ENCODE results near the gene CTNNB1. TPM values are rescaled to one million over a fixed set of nuclear protein-coding genes. Genes with fewer than 3 reads are reported as not detected.
"Not testable (repeated sequence)": the region's sequence is repeated elsewhere in the genome, so short reads cannot be mapped to it uniquely, and the experiment has no call there.

The CTNNB1 gene
- total RNA-seq, 1 donor from 2014 or later, result 375 TPM

DNA sequence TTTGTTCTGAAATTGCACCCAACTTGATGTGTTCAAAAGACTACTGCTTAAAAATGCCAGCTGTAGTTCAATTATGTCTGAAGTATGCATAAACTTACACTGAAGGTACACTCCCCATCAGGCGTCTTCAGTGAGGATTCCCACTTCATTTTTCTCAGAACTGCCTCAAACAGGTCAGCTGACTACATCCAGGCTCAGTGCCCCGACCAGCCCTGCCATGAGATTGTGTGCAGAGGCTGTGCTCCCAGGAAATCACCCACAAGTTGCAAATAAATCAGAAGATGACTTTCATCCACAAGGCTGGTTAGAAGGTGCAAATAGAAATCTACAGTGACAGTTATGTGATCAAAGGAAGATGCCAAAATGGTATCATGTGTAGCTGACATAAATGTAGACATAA lies 51.5 kb downstream of the CTNNB1 start:
- no peak for DNase-seq (ENCODE audit: low spot score)

DNA sequence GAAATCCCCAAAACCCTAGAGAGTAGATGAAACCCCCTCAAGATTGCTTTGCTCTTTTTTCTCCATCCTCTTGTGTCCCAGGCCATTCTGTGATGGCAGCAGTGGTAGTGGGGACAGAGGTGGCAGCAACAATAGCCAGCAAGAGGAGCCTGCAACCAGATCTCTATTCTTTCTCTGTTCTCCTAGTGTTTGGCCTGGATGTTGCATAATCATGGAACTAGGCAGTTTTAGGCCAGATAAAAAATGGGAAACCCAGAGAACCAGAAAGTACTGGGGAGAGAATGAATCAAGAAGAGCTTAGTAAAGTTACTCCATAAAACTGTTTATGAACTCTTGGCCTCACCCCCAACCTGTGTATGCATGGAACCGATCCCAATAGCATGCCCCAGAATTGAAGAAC lies 52.3 kb downstream of the CTNNB1 start:
- no peak for DNase-seq (ENCODE audit: low spot score)

DNA sequence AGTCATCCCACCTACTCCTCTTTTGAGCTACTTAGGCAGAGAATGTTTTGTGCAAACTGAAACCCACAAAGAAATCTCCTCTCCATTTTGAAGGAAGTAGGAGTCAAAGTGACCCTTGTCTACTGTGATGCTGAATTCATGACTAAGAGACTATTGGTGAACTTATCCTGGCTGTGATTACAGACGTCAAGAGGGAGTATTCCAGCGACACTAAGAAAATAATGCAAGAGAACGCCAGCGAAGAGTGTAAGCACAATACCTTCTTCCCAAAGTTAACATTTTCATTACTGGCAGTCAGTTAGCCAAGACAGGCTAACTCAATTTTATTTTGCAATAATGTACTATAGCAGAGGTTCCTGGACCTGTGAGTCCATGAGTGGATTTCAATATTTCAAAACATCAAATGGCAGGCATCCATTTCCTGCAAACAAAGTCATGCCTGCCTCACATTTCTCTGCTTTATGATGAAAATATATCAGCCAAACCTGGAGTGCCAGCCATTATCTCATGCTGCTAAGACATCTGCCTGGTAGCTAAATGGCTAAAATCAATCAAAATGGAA lies 59.0 kb downstream of the CTNNB1 start:
- DNase-seq (ENCODE audit: low spot score), result no peak

DNA sequence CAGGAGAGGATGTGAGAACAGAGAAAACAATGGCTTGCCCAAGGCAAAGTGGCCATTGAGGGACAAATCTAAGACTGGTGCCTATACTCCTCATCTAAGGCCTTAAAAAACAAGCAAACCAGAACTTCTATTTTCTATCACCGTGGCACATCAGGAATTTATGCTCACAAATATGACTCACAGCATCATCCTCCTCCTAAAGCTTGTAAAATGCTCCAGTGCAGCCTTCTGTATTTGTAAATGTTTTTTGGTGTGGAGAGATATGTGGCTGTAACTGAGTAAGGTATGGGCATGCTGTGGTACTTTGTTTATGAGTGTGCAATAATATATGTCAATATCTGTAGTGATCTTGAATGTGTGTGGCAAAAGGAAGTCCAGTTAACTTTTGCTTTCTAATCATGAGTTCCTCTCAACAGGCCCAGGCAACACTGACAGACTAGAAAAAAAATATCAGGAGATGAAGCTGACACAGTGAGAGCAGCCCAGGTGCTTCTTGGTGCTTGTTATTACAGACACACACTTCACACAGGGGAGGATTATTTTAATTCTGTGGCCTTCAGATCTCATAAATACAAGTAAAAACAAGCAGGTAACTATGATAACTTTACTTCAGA lies 60.3 kb downstream of the CTNNB1 start:
- DNase-seq (ENCODE audit: low spot score), result no peak

DNA sequence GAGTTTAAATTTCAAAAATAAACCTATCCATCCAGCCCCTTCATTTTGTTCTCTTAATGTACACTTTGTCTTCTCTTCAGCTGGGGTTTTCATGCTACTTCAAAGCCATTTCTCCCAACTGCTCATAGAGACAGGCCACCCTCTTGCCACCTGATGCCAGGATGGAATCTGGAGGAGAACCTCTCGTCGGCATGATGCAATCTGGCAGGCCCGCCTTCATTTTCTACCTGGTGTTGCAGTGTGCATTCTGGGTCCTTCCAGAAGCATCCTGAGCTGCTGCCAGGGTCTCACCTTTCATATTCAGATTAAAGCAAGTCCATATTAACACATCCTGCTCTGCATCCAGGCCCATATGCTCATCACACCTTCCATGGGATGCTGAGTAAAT lies 60.8 kb downstream of the CTNNB1 start:
- DNase-seq (ENCODE audit: low spot score), result no peak

DNA sequence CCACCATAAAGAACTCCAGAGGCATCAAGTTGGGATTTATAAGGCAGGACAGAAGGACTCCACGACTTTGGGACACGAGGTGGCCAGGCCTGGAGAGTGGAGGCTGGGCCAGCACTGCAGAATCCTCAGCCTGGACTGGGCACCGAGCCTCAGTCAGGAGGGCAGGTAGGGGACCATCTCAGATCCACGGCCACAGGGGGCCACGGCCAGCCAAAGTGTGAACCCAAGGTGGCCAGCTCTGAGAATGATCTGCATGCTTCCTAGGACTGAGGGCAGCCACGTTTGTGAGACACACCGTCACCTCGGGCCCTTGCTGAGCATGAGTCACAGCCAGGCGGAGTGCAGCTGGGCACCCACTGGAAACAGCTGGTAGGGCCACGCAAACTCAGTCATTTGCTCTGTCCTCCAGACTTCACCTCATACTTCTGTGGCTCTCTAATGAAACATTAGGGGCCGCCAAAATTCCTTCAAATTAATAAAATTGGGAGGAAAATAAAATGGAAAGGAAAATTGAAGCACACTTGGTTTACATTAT lies 65.8 kb downstream of the CTNNB1 start:
- DNase-seq (ENCODE audit: low spot score), result no peak

DNA sequence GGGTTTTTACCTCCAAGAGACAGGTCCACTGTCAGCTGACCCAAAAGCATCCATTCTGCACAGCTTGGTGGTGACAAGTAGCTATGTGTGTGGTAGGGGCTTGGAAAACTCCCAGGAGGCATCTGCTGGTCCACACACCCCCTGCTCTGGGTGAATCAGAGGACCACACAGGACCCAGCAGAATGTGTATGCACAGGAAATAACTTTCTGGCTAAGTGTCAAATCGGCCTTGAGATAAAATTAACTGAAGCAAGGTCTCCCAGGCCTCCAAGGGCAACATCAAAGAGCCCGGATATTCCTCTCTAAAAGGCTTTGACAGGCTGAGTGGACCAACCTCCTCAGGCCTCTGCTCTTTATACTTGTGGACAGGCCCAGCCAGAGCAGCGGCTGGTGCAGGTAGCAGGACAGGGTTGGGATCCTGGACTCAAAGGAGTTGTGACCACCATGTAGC lies 66.5 kb downstream of the CTNNB1 start:
- no peak for DNase-seq (ENCODE audit: low spot score)

DNA sequence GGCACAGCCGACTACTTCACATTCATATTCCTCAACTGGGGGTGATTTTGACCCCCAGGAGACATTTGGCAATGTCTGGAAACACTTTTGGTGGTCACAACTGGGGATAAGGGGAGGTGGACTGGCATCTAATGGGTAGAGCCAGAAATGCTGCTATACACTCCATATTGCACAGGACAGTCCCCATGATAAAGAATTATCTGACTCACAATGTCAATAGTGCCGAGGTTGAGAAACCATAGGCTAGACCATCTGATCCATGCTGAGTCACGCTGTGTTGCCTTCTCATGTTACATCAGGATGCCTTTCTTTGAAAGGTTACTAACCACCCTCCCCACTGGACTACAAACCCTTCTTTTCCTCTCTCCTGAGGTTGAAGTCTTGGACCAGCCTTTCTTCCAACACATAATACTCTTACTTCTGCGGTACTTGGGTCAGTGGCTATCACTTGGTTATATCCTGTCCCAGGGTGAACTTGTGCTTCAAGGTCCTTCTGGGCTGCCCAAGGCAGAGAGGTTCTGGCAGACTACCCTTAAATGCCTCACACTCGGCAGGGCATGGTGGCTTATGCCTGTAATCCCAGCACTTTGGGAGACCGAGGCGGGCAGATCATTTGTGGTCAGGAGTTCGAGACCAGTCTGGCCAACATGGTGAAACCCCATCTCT lies 68.8 kb downstream of the CTNNB1 start:
- DNase-seq (ENCODE audit: low spot score), result no peak

DNA sequence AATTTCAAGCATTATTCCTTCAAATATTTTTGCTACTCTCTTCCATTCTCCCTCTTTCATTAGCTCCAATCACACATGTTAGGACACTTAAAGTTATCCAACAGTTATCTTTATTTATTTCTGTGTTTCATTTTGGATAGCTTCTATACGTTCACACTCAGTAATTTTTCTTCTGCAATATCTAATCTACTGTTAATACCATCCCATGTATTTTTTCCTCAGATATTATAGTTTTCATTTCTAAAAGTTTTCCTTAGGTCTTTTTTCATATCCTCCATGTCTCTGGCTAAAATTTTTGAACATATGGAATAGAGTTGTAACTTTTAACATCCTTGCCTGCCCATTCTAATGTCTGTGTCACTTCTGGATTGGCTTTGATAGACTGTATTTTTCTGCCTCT lies 73.4 kb downstream of the CTNNB1 start:
- no peak for DNase-seq (ENCODE audit: low spot score)

DNA sequence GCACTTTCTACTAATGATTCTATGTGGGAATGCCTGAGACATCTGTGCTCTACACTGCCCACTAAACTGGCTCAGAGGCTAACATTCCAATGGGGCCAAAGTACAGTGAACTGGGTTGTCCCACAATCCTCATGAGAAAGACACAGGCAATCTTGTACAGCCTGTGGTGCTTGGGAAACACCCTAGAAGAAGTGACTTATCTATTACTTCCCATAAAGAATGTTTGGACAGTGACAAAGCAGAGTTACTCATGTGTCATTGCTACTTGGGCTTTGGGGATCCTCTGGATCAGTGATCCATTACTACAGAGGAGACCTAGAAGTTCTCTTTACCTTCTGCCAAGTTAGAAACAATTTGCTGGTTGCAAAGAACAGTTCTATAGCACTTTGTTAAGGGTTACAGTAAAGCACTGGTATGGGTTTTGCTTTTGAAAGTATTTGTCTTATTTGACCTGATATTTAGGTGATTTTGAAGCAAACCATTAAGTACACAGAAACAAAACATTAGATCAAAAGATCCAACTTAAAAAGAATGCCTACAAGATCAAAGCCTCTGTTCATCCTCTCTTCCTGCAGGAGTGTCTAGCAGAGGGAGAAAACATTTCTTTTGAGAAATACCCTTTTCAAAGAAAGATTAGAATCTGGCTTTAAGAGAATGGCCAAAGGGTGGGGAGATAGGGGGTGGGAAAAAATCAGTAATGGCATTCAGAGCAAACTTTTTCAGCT lies 75.8 kb downstream of the CTNNB1 start:
- DNase-seq (ENCODE audit: low spot score), result no peak

DNA sequence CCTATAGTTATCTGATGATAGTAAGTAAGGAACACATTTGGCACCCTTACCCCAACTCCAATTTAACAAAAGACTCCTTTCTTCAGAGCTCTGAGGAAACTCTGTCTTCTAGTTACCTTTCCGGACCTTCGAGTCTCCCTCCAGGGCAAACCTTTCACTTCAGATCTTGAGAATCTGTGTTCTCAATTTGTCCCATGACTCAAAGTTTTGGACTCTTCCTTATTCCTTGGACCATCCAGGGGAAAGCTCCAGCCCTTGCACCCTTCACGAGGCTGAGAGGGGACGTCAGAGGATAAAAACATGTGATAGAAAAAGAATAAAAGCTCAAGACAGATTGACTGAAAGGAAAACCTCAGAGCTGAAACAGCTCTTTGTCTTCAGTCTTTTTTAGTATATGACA lies 76.9 kb downstream of the CTNNB1 start:
- DNase-seq (ENCODE audit: low spot score), result no peak

DNA sequence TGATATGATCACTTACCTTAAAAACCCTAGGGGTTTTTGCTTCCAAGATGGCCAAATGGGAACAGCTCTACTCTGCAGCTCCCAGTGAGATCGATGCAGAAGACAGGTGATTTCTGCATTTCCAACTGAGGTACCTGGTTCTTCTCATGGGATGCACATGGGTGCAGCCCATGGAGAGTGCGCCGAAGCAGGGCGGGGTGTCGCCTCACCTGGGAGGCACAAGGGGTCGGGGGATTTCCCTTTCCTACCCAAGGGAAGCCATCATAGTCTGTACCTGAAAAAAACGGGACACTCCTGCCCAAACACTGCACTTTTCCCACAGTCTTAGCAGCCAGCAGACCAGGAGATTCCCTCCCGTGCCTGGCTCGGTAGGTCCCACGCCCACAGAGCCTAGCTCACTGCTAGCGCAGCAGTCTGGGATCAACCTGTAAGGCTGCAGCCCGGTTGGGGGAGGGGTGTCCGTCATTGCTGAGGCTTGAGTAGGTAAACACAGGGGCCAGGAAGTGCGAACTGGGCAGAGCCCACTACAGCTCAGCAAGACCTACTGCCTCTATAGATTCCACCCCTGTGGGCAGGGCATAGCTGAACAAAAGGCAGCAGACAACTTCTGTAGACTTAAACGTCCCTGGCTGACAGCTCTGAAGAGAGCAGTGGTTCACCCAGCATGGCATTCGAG lies 78.6 kb downstream of the CTNNB1 start:
- DNase-seq (ENCODE audit: low spot score), result no peak

DNA sequence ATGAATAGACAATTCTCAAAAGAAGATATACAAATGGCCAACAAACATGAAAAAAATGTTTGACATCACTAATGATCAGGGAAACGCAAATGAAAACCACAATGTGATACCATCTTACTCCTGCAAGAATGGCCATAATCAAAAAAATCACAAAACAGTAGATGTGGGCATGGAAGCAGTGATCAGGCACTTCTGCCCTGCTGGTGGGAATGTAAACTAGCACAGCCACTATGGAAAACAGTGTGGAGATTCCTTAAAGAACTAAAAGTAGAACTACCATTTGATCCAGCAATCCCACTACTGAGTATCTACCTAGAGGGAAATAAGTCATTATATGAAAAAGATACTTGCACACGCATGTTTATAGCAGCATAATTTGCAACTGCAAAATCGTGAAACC lies 85.6 kb downstream of the CTNNB1 start:
- not testable (repeated sequence) for DNase-seq (ENCODE audit: low spot score)

DNA sequence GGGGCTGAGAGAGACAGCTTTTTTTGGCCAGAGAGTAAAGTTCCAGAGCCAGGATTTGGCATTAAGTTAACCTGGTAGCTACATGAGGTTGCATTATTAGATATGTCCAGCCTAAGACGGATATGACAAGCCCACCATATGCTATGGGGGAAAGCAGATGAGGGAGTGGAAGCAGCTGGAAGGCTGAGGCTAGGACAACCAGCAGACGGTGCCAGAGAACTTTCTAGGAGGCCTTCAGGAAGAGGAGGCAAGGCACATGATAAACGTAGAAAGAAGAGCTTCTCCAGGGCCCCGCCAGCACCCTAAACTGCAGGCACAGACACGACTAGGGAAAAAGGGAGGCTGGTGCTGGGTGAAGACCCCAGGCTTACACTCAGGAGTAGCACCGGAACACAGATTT lies 87.0 kb downstream of the CTNNB1 start:
- DNase-seq (ENCODE audit: low spot score), result no peak

DNA sequence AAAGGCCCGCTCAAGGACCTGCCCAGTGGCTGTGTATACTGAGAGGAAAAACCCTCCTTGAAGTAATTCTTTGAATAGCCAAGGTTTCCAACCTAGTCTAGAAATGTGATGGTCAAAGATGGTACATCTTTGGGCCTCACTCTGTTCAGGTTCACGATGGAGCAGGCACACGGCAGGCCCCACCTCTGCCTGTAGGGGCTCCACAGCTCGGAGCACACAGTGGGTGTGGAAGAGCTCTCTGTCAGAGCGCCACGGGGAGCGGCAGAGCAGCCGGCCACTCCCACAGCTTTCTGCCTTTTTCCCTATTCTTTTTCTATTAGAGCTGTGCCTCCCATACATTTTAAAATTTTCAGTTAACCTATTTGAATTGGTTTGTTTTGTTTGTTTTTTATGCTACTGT lies 89.5 kb downstream of the CTNNB1 start:
- DNase-seq (ENCODE audit: low spot score), result no peak

Data from mesenteric fat pad (tissue), 1 donor.